ENCODE measurements around the gene PAM.

PAM gene

GRCh38 chr5:102875721-102876123, 120.6 kb downstream of the PAM start:
- TF ChIP-seq SIN3A (IDR thresholded peaks at IDR 0.05; ENCODE audit: borderline replicate concordance, insufficient read depth, low read length): no peak
- TF ChIP-seq FOXP2 (optimal IDR thresholded peaks at IDR 0.05; ENCODE audit: borderline replicate concordance, extremely low read depth, extremely low read length, insufficient read depth): no peak
- TF ChIP-seq TAF1 (IDR thresholded peaks at IDR 0.05; ENCODE audit: borderline replicate concordance, insufficient read depth, low read length): no peak
- no peak for TF ChIP-seq POLR2AphosphoS5 (IDR thresholded peaks at IDR 0.05; ENCODE audit: low read depth, low read length)
- TF ChIP-seq, protein P1, sequence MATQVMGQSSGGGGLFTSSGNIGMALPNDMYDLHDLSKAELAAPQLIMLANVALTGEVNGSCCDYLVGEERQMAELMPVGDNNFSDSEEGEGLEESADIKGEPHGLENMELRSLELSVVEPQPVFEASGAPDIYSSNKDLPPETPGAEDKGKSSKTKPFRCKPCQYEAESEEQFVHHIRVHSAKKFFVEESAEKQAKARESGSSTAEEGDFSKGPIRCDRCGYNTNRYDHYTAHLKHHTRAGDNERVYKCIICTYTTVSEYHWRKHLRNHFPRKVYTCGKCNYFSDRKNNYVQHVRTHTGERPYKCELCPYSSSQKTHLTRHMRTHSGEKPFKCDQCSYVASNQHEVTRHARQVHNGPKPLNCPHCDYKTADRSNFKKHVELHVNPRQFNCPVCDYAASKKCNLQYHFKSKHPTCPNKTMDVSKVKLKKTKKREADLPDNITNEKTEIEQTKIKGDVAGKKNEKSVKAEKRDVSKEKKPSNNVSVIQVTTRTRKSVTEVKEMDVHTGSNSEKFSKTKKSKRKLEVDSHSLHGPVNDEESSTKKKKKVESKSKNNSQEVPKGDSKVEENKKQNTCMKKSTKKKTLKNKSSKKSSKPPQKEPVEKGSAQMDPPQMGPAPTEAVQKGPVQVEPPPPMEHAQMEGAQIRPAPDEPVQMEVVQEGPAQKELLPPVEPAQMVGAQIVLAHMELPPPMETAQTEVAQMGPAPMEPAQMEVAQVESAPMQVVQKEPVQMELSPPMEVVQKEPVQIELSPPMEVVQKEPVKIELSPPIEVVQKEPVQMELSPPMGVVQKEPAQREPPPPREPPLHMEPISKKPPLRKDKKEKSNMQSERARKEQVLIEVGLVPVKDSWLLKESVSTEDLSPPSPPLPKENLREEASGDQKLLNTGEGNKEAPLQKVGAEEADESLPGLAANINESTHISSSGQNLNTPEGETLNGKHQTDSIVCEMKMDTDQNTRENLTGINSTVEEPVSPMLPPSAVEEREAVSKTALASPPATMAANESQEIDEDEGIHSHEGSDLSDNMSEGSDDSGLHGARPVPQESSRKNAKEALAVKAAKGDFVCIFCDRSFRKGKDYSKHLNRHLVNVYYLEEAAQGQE (IDR thresholded peaks at IDR 0.05; ENCODE audit: insufficient read depth in 1 of 2, low read depth in 2 of 2, low read length in 2 of 2): no peak

DNA sequence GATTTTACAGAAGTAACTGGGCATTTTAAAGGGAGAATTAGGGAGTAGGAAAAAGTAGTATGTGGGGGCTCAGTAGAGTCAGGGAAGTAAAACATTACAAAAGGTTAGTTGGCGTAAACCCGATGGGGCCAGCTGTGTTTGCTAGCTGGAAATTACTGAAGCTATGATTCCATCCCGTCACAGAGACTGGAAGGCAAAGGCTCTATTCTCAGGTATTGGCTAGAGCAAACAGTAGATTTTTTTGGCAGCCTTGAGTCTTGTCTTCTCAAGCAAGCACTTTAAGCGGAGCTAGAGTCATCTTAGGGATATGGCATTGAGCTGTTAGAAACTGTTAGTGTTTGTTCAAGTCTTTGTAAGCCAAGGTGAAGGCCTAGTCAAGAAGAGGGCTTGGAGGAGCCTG, 121.5 kb downstream of the PAM start:
- TF ChIP-seq, protein P1 (IDR thresholded peaks at IDR 0.05; ENCODE audit: insufficient read depth in 1 of 2, low read depth in 2 of 2, low read length in 2 of 2): no peak
- TF ChIP-seq POLR2AphosphoS5 (IDR thresholded peaks at IDR 0.05; ENCODE audit: low read depth, low read length) (no peak), TAF1 (IDR thresholded peaks at IDR 0.05; ENCODE audit: borderline replicate concordance, insufficient read depth, low read length) (no peak), FOXP2 (optimal IDR thresholded peaks at IDR 0.05; ENCODE audit: borderline replicate concordance, extremely low read depth, extremely low read length, insufficient read depth) (no peak), SIN3A (IDR thresholded peaks at IDR 0.05; ENCODE audit: borderline replicate concordance, insufficient read depth, low read length) (no peak)

GRCh38 chr5:102879741-102880140, 124.6 kb downstream of the PAM start:
- TF ChIP-seq TAF1 (IDR thresholded peaks at IDR 0.05; ENCODE audit: borderline replicate concordance, insufficient read depth, low read length) (no peak), POLR2AphosphoS5 (IDR thresholded peaks at IDR 0.05; ENCODE audit: low read depth, low read length) (no peak), SIN3A (IDR thresholded peaks at IDR 0.05; ENCODE audit: borderline replicate concordance, insufficient read depth, low read length) (no peak)

GRCh38 chr5:102886586-102886985, 131.5 kb downstream of the PAM start:
- TF ChIP-seq FOXP2 (optimal IDR thresholded peaks at IDR 0.05; ENCODE audit: borderline replicate concordance, extremely low read depth, extremely low read length, insufficient read depth) (no peak), POLR2AphosphoS5 (IDR thresholded peaks at IDR 0.05; ENCODE audit: low read depth, low read length) (no peak), SIN3A (IDR thresholded peaks at IDR 0.05; ENCODE audit: borderline replicate concordance, insufficient read depth, low read length) (no peak), TAF1 (IDR thresholded peaks at IDR 0.05; ENCODE audit: borderline replicate concordance, insufficient read depth, low read length) (no peak)
- TF ChIP-seq, protein P1 (IDR thresholded peaks at IDR 0.05; ENCODE audit: insufficient read depth in 1 of 2, low read depth in 2 of 2, low read length in 2 of 2): no peak

- TF ChIP-seq FOXP2 (optimal IDR thresholded peaks at IDR 0.05; ENCODE audit: borderline replicate concordance, extremely low read depth, extremely low read length, insufficient read depth) (no peak), SIN3A (IDR thresholded peaks at IDR 0.05; ENCODE audit: borderline replicate concordance, insufficient read depth, low read length) (no peak), POLR2AphosphoS5 (IDR thresholded peaks at IDR 0.05; ENCODE audit: low read depth, low read length) (no peak), TAF1 (IDR thresholded peaks at IDR 0.05; ENCODE audit: borderline replicate concordance, insufficient read depth, low read length) (no peak)
- TF ChIP-seq, protein P1 (IDR thresholded peaks at IDR 0.05; ENCODE audit: insufficient read depth in 1 of 2, low read depth in 2 of 2, low read length in 2 of 2): no peak
Observed at GRCh38 chr5:102888483-102888882, 133.4 kb downstream of the PAM start.

Measured in PFSK-1 (cell line).